Limb (tissue), 2 donors: ENCODE data around the gene KCND3.
A peak's percentile ranks its signal among the peaks of the same experiment; 100 is the strongest.

Experiments used
- DNase-seq, 2 donors: peaks; one replicate each; pipeline ENCODE4 v3.0.0-alpha.2; 2016; ENCODE audit errors: extremely low spot score in 2 of 2

KCND3 gene

DNA sequence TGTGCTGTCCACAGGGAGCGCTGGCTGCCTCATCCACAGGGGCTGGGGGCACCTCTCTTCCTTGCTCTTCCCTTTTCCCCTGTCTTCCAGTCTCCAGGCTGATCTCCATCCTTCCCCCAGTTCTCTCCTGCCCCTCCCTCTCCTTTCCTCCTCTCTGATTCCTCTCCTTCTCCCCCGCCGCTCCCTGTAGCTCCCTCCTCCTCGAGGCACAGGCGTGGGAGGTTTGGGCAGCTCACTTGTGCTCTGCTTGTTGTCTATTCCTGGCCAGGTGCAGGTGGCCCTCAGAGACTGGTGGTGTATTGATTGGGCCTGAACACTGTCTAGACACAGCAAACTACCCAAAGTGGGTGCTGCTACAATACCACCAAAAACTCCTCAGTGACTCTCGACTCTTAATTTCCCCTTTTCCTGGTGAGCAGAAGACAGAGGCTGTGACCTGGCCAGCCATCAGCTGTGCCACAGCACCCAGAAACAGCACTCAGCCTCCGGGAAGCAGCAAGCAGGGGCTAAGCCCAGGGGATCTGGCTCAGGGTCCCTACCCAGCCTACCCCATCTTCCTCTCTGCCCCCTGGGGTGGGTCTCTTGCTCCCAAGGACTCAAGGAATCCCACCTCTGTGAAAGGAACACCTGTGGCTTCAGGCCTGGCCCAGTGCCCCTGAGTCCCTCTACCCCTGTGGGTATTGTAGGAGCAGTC, 140.5 kb downstream of the KCND3 start:
- DNase-seq: no peak

DNA sequence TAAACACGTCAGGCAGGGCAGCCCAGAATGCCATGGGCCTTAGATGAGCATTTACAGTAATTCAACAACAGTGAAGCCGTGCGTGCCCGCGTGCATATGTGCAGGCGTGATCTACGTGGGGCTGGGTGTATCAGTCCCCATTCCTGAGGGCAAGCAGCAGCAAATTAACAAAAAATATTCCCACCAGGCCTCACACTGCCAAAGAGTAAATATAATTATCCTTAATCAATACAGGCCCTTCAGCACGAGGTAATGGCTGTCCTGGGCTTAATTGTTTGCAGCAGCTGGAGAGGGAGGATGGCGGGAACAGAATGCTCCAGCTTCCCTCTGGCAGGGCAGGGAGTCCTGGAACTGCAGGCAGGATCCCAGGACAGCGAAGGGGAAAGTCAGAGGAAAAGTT, 142.0 kb downstream of the KCND3 start:
- no peak for DNase-seq

DNA sequence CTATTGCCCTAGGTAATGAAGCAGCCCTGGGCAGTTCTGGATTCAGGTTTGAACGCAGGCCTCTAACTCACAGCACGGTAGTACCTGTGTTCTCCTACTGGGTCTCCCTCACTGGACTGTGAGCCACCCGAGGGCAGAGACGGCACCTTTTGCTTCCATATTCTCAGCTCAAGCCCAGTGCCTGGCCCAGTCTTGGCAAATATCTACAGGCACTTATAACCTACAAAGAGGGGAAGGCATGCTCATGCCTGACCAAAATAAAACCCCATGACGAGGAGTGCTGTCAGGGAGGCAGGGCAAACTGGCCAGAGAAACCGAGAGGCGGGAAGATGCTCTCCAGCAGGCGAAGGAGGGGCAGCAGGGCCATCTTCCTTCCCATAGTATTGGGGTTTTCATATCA, 142.6 kb downstream of the KCND3 start:
- DNase-seq: no peak

DNA sequence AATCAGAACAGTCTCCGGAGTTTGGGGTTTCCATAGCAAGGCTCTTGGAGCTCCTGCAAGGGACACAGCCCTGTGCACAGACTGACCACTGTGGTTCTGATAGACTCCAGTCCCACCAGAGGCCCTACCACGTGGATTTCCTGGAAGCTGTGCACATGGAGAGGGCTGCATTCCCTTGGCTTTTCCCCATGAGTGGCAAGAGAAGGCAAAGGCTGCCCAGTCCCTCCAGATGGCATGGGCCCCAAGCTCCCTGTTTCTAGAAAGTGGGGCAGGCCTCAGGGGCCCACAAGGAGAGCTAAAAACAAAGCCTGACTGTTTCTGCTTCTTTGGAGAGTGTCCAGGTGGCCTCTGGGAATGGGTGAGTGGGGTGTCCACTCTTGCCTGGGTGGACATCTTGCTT, 146.3 kb downstream of the KCND3 start:
- DNase-seq: no peak

DNA sequence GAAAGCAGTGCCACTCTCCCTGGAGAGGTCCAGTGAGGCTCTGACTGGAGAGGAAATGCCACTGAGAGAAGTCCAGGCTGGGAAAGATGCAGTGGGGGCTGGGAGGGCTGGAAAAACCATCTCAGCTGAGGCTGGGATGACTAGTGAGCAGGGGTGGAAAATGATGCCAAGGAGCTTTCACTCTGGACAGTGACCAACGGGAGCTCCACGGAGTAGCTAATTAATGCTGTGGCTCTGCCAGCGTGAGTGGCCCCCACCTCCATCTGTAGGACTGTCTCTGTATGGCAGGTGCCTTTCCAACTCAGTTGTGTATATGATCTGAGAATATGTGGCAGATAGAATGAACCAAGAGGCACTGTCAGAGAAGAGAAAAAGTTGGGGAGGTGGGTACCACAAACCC, 147.1 kb downstream of the KCND3 start:
- DNase-seq: no peak

DNA sequence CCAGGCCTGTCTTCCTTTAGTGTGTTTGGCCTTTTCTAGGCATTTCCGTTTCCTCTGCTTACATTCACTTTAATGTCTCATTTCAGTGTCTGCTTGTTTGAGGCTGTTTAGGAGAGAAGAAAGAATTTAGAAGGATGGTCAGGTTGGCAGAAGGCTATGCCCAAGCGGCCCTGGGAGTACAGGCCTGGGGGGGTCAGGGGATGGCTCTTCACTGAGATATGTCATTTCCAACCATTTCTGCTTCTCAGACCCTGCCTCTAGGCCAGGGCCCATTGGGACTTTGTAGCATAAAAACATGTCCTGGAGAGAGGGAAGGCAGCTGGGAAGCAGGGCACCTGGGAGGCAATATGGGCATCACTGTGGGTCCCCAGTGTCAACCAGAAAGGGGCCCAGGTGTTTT, 147.7 kb downstream of the KCND3 start:
- no peak for DNase-seq

DNA sequence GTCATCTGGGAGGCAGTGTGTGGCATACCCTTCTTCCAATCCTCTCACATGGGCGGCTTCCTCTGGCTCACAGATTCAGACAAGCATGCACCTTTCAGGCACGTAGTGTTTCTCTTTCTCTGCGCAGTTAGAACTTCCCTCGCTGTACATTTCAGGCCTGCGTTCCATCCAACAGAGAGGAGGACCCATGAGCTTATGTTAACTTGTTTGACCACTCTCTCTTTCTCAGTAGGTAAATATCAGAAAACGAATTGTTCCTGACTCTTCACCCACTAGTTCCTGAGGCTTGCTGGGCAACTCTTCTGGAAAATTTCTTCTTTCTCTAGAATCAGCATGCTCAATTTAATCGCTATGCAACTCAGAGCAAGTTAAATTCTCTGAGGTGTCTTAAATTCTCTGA, 148.3 kb downstream of the KCND3 start:
- DNase-seq: no peak

DNA sequence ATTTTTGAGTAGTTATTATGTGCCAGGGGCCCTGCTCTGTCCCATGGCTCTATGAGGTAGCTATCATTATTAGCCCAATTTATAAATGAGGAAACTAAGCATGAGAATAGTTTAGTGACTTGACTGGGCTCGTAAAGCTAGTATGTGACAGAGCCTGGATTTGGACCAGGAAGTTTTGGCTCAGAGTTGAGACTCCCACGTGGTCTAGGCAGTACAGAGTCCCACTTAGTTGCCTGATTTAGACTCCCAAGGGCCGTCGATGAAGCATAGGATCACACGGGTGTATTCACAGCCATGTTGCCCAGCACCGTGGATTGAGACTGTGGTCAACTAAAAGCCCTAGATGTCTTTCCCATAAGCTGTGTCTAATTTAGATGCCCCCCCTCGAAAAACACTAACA, 152.1 kb downstream of the KCND3 start:
- DNase-seq: no peak

DNA sequence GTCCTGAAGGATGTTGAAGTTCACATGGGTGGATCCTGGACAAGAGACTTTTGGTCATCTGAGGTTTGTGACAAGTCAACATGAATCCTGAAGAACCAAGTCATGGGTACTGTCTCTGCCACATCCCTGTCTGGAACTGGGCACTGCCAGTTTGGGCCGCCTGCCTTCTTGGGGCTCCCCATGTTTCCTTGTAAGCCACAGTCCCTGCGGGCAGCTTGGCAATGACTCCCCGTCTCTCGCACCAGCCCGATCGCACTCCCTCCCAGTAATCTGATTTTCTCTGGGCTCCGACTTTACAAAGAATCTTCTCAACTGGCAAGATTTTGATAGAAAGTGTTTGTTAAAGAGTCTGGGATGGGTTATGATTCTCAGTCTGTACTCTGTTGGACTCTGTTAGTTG, 153.4 kb downstream of the KCND3 start:
- DNase-seq: no peak

DNA sequence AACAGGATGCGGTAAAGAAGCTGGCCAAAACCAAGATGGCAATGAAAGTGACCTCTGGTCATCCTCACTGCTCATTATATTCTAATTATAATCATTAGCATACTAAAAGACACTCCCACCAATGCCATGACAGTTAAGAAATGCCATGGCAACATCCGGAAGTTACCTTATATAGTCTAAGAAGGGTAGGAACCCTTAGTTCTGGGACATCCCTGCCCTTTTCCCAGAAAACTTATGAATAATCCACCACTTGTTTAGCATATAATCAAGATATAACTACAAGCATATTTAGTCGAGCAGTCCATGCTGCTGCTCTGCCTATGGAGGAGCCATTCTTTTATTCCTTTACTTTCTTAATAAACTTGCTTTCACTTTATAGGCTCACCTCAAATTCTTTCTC, 154.0 kb downstream of the KCND3 start:
- DNase-seq: no peak

DNA sequence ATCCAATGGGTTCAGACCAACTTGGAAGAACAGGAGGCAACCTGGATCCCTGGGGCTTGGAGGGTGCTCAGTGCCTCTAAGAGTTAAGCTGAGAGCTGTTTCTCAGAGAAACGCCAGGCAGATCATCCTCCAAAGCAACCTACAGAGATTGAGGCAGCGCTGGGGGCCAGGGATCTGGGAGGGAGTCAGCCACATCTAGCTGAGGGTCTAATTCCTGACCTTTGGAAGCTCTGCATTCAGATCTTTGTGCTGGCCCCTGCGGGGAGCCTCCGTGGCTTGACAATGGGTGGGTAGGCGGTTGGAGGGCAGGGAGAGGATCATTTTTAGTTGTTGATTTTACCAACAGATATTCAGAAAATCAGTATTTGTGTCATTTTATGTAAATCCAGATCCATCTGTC, 154.5 kb downstream of the KCND3 start:
- DNase-seq: no peak

DNA sequence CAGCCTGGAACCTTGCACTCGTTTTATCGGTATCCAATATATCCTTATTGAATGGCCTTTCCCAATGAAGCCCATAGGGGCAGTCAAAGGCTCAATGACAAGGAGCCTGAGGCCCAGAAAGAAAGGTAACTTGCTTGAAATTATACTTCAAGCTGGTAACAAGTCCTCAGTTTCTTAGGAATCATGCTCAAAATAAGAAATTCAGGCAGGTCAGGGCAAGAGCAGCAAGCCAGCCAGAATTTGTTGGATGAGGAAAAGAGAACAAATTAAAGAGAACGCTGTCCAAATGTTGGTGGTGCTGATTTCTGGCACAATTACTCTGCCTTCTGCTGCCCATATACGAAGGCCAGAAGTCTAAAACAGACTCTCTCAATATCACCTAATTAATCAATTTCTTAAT, 156.1 kb downstream of the KCND3 start:
- peak in 1 of 2 donors; percentile 7 for DNase-seq

DNA sequence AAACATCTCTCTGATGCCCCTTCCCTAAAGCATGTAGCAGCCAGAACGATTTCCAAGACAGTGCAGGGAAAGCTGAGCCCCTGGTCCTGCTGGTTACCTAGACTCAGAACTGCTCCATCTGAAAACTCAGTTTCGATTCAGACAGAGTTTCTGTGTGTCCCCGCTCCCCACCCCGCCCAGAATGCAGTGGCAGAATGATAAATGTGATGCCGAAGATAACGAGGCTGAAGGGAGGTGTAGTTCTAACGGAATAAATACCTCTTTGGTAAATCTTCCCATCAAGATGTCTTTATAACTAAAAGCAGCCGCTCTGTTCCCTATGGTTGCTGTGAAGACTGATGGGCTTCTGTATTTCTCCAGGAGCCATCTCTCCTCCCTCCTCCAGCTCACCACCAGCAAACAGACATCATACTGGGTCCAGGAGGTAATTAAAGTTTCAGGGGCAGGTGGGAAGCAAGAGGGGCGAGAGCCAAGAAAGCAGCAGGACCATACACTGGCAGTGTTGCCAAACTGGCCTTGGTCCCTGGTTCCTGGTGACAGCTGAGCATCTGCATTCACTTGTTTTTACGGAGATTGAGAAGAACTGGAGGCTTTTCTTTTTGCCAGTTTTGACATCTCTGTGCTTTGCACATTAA, 156.8 kb downstream of the KCND3 start:
- DNase-seq: no peak

DNA sequence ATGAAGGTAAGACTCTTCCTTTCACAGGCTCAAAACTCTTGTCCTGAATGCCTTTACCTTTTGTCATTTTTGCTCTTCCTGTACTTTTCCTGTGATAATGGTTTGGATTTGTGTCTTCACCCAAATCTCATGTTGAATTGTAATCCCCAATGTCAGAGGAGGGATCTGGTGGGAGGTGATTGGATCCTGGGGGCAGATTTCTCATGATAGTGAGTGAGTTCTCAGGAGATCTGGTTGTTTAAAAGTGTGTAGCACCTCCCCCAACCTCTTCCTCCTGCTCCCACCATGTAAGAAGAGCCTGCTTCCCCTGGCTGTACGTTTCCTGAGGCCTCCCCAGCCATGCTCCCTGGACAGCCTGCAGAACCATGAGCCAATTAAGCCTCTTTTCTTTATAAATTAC, 158.3 kb downstream of the KCND3 start:
- no peak for DNase-seq

DNA sequence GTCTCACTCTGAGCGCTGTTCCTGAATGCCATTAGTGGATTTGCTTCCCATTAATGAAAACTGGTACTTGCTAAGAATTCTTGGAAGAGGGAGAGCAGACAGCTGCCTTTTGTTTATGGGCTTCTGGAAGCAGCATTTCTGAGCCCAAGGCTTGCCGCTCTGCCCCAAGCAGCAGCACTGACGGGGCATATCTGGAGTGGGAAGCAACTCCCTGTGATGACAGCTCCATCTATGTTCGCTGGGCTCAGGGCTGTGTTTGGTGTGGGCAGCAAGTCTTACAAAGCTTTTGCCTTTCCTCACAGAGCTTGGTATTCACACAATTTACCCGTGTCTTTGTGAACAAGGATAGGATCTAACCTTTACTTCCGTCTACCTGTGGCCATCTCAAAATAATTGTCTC, 161.5 kb downstream of the KCND3 start:
- no peak for DNase-seq

DNA sequence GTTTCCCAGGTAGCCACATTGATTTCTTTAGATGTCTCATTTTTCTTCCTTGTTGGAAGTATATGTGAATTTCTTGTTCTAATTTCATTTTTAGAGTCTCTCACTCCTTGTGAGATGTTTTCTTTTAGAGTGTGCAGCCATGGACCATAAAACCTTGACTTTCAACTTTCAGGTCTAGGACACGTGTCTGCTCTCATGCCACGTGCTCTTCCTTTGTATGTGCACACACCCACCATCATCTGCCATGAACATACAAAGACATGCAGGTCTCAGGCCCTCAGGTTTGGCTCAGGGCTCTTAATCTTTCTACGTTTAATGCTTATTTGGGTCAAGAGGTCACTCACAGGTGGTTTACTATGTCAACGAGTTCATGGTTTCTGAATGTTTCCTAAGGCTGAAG, 163.2 kb downstream of the KCND3 start:
- no peak for DNase-seq

DNA sequence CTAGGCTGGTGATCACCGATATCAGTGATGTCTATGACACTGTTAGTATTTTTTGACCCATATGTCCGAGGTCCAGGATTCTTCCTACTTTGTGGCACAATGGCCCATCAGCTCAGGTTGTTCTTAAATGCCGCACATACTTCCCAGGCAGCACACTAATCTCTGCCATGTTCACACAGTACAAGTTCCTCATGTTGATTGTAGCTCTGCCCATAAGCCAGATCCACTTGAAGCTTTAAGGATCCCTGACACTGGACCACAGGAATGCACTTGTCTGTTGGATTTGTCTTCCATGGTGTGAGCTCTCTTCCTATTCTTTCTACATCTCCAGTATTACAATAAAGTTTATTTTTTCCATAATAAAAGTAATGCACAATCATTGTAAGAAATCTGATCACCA, 164.3 kb downstream of the KCND3 start:
- no peak for DNase-seq

DNA sequence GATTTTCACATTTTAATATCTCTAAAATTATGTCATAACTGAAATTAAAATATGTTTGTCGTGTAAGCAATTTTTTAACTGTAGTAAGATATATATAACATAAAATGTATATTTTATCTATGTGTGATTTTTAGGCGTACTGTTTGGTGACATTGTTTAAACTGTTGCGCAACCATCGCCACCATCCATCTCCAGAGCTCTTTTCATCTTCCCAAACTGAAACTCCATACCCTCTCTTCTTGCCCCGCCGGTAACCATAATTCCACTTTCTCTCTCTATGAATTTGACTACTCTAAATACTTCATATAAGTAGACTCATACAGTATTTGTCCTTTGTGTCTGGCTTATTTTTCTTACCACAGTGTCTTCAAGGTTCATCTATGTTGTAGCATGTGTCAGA, 167.3 kb downstream of the KCND3 start:
- no peak for DNase-seq

DNA sequence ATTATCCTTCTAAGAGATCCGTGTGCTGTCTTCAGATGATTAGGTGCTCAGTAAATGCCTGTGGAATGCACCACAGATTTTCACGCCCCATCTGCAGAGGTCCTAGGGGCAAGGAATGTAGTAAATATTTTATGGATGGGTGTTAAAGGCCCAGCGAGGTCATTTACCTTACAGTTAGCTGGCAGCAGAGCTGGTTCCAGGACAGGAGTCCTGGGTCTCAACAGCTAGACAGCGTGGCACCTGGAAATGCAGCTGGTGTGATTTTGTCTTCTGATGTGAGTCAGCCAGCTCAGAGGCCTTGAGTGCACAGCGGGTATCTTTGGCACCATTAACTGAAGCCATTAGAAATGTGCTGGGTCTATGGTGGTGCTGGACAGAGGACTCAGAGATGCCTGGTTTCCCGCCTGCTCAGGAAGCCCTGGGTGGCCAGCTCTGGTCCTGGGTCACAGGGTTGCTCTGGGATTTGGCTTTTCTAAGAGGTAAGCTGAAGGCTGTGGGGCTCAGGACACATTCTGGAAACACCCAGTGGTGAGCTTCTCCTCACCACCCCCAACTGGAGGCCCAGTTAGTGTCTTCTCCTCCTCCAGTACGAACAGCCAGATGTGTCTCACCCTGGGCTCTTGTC, 168.2 kb downstream of the KCND3 start:
- no peak for DNase-seq

DNA sequence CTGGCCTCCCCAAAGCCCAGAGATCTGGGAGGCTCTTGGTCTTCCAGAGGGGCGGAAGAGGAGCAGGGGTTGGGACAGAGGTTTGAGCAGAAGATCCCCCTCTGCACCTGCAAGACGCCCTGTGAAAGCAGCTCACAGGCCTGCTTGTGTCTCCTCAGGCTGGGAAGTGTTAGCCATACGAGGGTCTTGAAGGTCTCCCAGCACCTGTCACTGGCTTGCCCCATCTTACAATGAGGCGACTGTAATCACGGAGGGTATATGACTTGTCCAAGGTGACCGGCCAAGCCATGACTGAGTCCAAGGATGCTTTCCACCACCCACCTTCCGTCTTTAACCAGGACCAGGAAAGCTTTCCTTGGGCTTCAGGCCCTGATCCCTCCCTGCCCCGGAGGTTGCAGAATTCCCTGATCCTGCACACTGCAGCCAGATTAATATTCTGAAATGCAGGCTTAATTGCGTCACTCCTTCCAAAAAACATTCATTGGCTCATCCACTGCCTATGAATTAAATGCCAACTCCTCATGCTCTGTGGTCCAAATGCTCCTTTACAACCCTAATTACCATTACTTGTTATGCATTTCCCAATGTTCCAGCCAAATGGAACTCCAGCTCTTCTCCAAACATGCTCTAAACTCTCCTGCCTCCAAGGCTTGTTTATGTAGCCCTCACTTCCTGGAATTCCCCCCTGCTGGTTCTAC, 169.8 kb downstream of the KCND3 start:
- no peak for DNase-seq

DNA sequence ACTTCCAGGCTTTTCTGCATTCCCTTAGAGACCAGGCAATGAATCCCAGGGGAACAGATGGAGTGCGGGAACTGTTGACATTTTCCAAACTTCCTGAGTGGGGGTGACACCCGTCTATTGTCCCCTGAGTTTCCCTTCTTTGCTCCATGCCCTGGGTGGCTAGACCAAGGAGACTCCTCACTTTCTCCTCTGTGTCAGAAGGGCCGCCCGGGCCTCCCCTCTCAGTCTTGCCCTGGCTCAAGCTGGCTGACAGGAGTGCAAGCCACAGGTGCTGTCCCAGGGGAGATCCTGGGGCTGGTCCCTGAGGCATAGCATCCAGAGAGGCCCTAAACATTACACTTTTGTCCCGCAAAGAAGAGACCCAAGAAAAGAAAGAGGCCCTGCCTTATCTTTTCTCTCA, 170.9 kb downstream of the KCND3 start:
- DNase-seq: no peak

DNA sequence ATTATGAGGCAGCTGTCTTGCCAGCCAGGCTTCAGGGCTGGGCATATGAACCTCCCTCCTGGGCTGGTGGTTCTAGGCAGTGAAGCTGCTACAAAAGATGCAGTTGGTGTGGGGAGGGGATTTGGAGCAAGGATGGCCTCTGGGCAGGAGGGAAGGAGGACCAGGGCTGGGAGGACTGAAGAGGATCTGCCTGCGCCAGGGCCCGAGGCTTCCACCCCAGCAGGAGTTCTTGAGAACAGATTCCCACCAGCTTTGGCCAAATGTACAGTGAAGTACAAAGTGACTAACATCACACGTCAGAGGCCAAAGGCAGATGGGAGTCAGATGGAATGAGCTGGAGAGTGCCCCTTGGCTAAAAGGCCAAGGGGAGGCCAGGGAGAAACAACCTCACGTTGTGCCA, 171.4 kb downstream of the KCND3 start:
- DNase-seq: no peak

DNA sequence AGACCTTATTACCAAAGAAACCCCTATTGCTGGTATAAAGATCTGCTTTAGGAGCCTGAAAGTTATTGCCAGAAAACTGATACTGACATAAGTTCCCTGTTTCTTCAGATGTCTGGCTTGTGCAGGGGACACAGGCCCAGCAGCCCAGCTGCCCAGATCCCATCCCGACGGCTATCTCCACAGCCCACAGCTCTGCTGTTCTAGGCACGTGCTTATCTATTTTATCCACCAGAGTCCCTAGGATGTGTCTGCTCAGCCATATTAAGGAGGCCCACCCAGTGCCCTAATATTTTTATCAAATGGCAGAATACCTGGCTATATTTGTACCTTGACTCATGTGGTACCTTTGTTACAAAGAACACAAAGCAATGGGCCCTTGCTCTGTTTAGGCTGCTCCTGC, 174.8 kb downstream of the KCND3 start:
- no peak for DNase-seq
